K562 (cell line): Measurements from ENCODE around the gene SLC25A18. TPM values are rescaled to one million over a fixed set of nuclear protein-coding genes. Genes with fewer than 3 reads are reported as not detected.

ENCODE experiments used
- ATAC-seq: fragments of 200-7000 bp; cut with Tn5 transposase; 3 replicates; pipeline ENCODE4 v1.9.1; 2020; ENCODE audit warnings: moderate library complexity
- BruUV-seq: library from RNA; stranded (reverse); fragments of 400-500 nt; replicated peaks from 2 replicates; lab custom pipeline; 2021; lab: Mats Ljungman, UMichigan
- CTCF ChIA-PET: fragments of 300-600 bp; formaldehyde crosslinking; extraction: SDS; loops from one replicate; lab custom pipeline; 2021; ENCODE audit warnings: low intra/inter-chr PET ratio; lab: Yijun Ruan, JAX
- POLR2A ChIA-PET: fragments of 300-600, 350-650 bp; sonication (Branson Sonifier 250); formaldehyde crosslinking; extraction: SDS; loops from one replicate; lab custom pipeline; 2021; ENCODE audit warnings: antibody characterized with exemption, inconsistent platforms; lab: Yijun Ruan, JAX
- DNase-seq, 4 experiments: peaks; one replicate each; pipeline versions ENCODE4 v3.0.0 to v3.0.0-alpha.2; 2011 to 2018; ENCODE audit warnings: low spot score in 3 of 4, mixed read lengths in 3 of 4; ENCODE audit errors: extremely low read depth in 1 of 4
- FAIRE-seq: peaks from 2 replicates; lab custom pipeline; 2011; peaks lifted over from hg19 to GRCh38; lab: Jason Lieb, UNC
- H2AFZ ChIP-seq: 2 replicates; pipeline ENCODE4 v1.6.0; 2011; ENCODE audit warnings: low read depth, low read length, control low read depth, inconsistent platforms
- H3K27ac ChIP-seq: fragments of 200-600 bp; 3 replicates; pipeline ENCODE4 v1.8.0; 2011; ENCODE audit warnings: low read depth, mild to moderate bottlenecking, control low read depth, inconsistent platforms, low read length, moderate library complexity, mixed read lengths; ENCODE audit errors: extremely low read depth
- H3K27me3 ChIP-seq, 2 experiments: fragments of 300-600 bp in 1 of 2; 2 replicates in 1 of 2; 3 replicates in 1 of 2; pipeline versions ENCODE4 v1.6.0 to v1.8.0; 2011; ENCODE audit warnings: inconsistent platforms in 2 of 2, low read length in 2 of 2, mild to moderate bottlenecking in 1 of 2, mixed read lengths in 1 of 2, moderate library complexity in 1 of 2; ENCODE audit not compliant: control insufficient read depth in 2 of 2, insufficient read depth in 2 of 2
- H3K36me3 ChIP-seq: fragments of 300-600 bp; 3 replicates; pipeline ENCODE4 v1.8.0; 2011; ENCODE audit warnings: mild to moderate bottlenecking, low read length, inconsistent platforms; ENCODE audit not compliant: control insufficient read depth, insufficient read depth
- H3K4me1 ChIP-seq, 2 experiments: fragments of 200-600 bp in 1 of 2; replicated peaks in 1 of 2; 2 replicates in 1 of 2; 3 replicates in 1 of 2; pipeline versions ENCODE4 v1.5.1 to v1.8.0; 2011; ENCODE audit warnings: inconsistent platforms in 2 of 2, low read length in 2 of 2, mild to moderate bottlenecking in 1 of 2, mixed read lengths in 1 of 2, moderate library complexity in 1 of 2; ENCODE audit not compliant: control insufficient read depth in 2 of 2, insufficient read depth in 2 of 2
- H3K4me2 ChIP-seq: 2 replicates; pipeline ENCODE4 v1.6.1; 2011; ENCODE audit warnings: low read length, control low read depth, inconsistent platforms, mixed read lengths; ENCODE audit not compliant: insufficient read depth
- H3K4me3 ChIP-seq: fragments of 200-600 bp; sonication (generic), shearing (Covaris generic); 2 replicates; pipeline ENCODE4 v1.5.1; 2016; ENCODE audit warnings: control low read depth, inconsistent platforms
- H3K79me2 ChIP-seq: fragments of 200-600 bp; 3 replicates; pipeline ENCODE4 v1.8.0; 2011; ENCODE audit warnings: low read length, inconsistent platforms; ENCODE audit not compliant: control insufficient read depth, insufficient read depth
- H3K9ac ChIP-seq, 2 experiments: 2 replicates each; pipeline versions ENCODE4 v1.6.0 to v1.6.1; 2011; ENCODE audit warnings: low read depth in 2 of 2, low read length in 2 of 2, control low read depth in 1 of 2, inconsistent platforms in 1 of 2, mild to moderate bottlenecking in 1 of 2, mixed read lengths in 1 of 2; ENCODE audit not compliant: insufficient read depth in 1 of 2
- H3K9me1 ChIP-seq: one replicate; pipeline ENCODE4 v1.6.0; 2011; ENCODE audit warnings: inconsistent platforms, mild to moderate bottlenecking, low read length, moderate library complexity; ENCODE audit not compliant: control insufficient read depth, insufficient read depth
- H3K9me3 ChIP-seq: replicated peaks from 2 replicates; pipeline ENCODE4 v1.5.1; 2011; ENCODE audit warnings: low read depth, low read length, inconsistent platforms; ENCODE audit not compliant: control insufficient read depth, insufficient read depth
- H4K20me1 ChIP-seq: replicated peaks from 2 replicates; pipeline ENCODE4 v1.6.1; 2011; ENCODE audit warnings: low read length, inconsistent platforms, mixed read lengths; ENCODE audit not compliant: control insufficient read depth, insufficient read depth
- BHLHE40 ChIP-seq: IDR thresholded peaks from 2 replicates; pipeline ENCODE4 v1.6.1; 2011; ENCODE audit warnings: low read length, improper control_type of control experiment
- HMGN3 ChIP-seq: IDR thresholded peaks from 2 replicates; pipeline ENCODE4 v1.6.1; 2011; ENCODE audit warnings: borderline replicate concordance, low read depth, mild to moderate bottlenecking, mixed read lengths, low read length; ENCODE audit not compliant: insufficient read length; ENCODE audit errors: extremely low read depth
- JUNB ChIP-seq: fragments of 450-650 bp; formaldehyde crosslinking; conservative IDR thresholded peaks from 2 replicates; pipeline ENCODE4 v1.4.0; 2020; ENCODE audit warnings: mild to moderate bottlenecking
- NCOA6 ChIP-seq: fragments of 450-650 bp; IDR thresholded peaks from 2 replicates; pipeline ENCODE4 v1.6.1; 2017; ENCODE audit warnings: mild to moderate bottlenecking
- RB1 ChIP-seq: fragments of 450-650 bp; IDR thresholded peaks from 2 replicates; pipeline ENCODE4 v1.6.1; 2017; ENCODE audit warnings: low read depth, mild to moderate bottlenecking
- RBM39 ChIP-seq: fragments of 200-400 bp; formaldehyde crosslinking; optimal IDR thresholded peaks from 2 replicates; pipeline ENCODE3; 2018; ENCODE audit warnings: low read depth, low read length
- SRSF9 ChIP-seq: fragments of 200-400 bp; formaldehyde crosslinking; IDR thresholded peaks from 2 replicates; pipeline ENCODE4 v1.6.1; 2017; ENCODE audit warnings: low read depth, low read length, borderline replicate concordance
- ZNF41 ChIP-seq: fragments of 250-450 bp; sonication (Bioruptor Pico); conservative IDR thresholded peaks from 2 replicates; pipeline ENCODE4 v1.4.0; 2020; ENCODE audit warnings: mild to moderate bottlenecking
- ZNF561 ChIP-seq: fragments of 450-650 bp; formaldehyde crosslinking; conservative IDR thresholded peaks from 2 replicates; pipeline ENCODE4 v1.4.0; 2020; ENCODE audit warnings: mild to moderate bottlenecking, moderate library complexity
- ZNF584 ChIP-seq: fragments of 200-800 bp; sonication (Bioruptor generic); IDR thresholded peaks from 2 replicates; pipeline ENCODE4 v1.6.1; 2016; ENCODE audit warnings: low read depth, mild to moderate bottlenecking, missing genetic modification characterization, missing compliant biosample characterization
- ZNF79 ChIP-seq: fragments of 250-450 bp; sonication (Bioruptor Pico); IDR thresholded peaks from 2 replicates; pipeline ENCODE4 v1.4.0; 2020; ENCODE audit warnings: low read depth, mild to moderate bottlenecking, moderate library complexity
- WGBS: fragments of 100-300 bp; shearing (Covaris generic); methylation state at CpG from one replicate; pipeline ENCODE4 v1.1.6; 2016; ENCODE audit warnings: low coverage, mixed read lengths; ENCODE audit not compliant: insufficient coverage; ENCODE audit errors: missing lambda C conversion rate; 5-methylcytosine and 5-hydroxymethylcytosine counted together
- in situ Hi-C: fragments of 300-500 bp; cut with MboI; formaldehyde crosslinking; loops from 4 replicates; pipeline ENCODE4 v1.15.0; 2018; ENCODE audit warnings: inconsistent platforms, mixed read lengths
- intact Hi-C: fragments of 100-400 bp; cut with micrococcal nuclease; formaldehyde crosslinking; loops from 2 replicates; pipeline ENCODE4 v1.14.2; 2022
- polyA plus RNA-seq, 8 experiments: library from polyadenylated mRNA; depleted of rRNA in 4 of 8; stranded (reverse) in 5 of 8; unstranded in 3 of 8; fragments of >200 nt; fragmentation: Nextera tagmentation in 2 of 8; fragmentation: Illumina TruSeq in 1 of 8; extraction: Ambion mirVana in 2 of 8; extraction: Trizol in 1 of 8; gene quantifications; 2 replicates each; pipeline versions ENCODE4 v1.2.1 to v1.2.3, GENCODE V29; 2011 to 2014; ENCODE audit warnings: inconsistent platforms in 1 of 8, missing spikeins in 1 of 8
- total RNA-seq, 7 experiments: library from RNA; depleted of rRNA in 6 of 7; stranded (reverse); fragments of >200 nt in 6 of 7; fragmentation: Illumina TruSeq in 2 of 7; extraction: Trizol in 2 of 7; gene quantifications; 2 replicates each; pipeline versions ENCODE4 v1.2.1 to v1.2.3, GENCODE V29; 2011 to 2021; ENCODE audit warnings: low replicate concordance in 1 of 7

Gene SLC25A18
- total and polyA plus RNA-seq, 9 of the 15 experiments (the other 6 are each of a cell fraction or from before 2014, with no cell fraction given) = 0.04 TPM; not detected in 8

- no TSS peak for BruUV-seq
- H3K36me3 ChIP-seq = peaks cover 77% of the 10 kb centered on the region
- ChIA-PET CTCF (no interaction called here), POLR2A (interaction anchor here (0.6 to 2.2 kb wide), 3 partner anchors 8 to 39 kb away, joined by 4 to 10 read pairs (median 4); no protein-coding TSS in a partner anchor)
- H3K9ac ChIP-seq = no peak overlapping the region
- no peaks in the 10 kb centered on the region for H4K20me1 ChIP-seq
- peaks cover 2% of the 10 kb centered on the region; the same call in 2 of the 3 replicates for H3K79me2 ChIP-seq
- H3K9me1 ChIP-seq = no peaks in the 10 kb centered on the region
- no peak overlapping the region for H3K4me3 ChIP-seq
- TF ChIP-seq RBM39 (no peak), SRSF9 (no peak), BHLHE40 (no peak), NCOA6 (no peak), ZNF79 (CRISPR knock-in tag) (no peak), ZNF584 (no peak), HMGN3 (no peak), ZNF41 (CRISPR knock-in tag) (no peak), RB1 (no peak), ZNF561 (CRISPR knock-in tag) (no peak), JUNB (CRISPR knock-in tag) (no peak)
- H2AFZ ChIP-seq = no peak overlapping the region
- DNase-seq (no peak), FAIRE-seq (no peak), ATAC-seq (no peak)
- in situ Hi-C loops (no loop called here), intact Hi-C loops (no loop called here)
- H3K27me3 ChIP-seq = no peaks in the 10 kb centered on the region
- no peaks in the 10 kb centered on the region for H3K9me3 ChIP-seq
- 97% methylated on average over 4 of the region's 4 CpGs for WGBS
- no peak overlapping the region for H3K4me2 ChIP-seq
- no peaks in the 10 kb centered on the region for H3K4me1 ChIP-seq
- H3K27ac ChIP-seq = no peak overlapping the region
Observed at GRCh38 chr22:17598318-17598717, 35.0 kb downstream of the SLC25A18 start.
